ENCODE data around the gene PAXIP1.
A peak's percentile ranks its signal among the peaks of the same experiment; 100 is the strongest.
"Not testable (repeated sequence)": the region's sequence is repeated elsewhere in the genome, so short reads cannot be mapped to it uniquely, and the experiment has no call there.

The PAXIP1 gene

GRCh38 chr7:154937837-154938236 is 65.1 kb downstream of the PAXIP1 start:
- DNase-seq (ENCODE audit: low read depth): no peak

GRCh38 chr7:154934353-154934952 is 68.5 kb downstream of the PAXIP1 start:
- DNase-seq (ENCODE audit: low read depth): not testable (repeated sequence)

DNA sequence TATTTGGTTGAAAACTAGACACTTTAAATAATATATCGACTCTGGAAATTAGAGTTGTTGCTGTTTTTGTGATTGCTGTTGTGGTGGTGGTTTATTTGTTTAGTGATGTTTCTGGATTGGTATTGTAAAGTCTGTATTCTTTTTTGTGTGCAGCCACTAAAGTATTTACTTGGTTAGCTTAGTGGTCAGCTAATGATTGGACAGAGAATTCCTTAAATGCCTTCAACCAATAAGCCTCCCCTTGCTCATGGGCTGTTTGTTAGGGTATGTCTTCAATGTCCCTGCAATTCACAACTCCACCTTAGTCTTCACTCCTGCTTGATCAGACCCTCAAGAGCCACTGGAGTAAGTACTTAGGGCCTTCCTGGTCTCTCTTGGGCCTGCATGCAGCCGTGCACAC is 71.0 kb downstream of the PAXIP1 start:
- no peak for DNase-seq (ENCODE audit: low read depth)

DNA sequence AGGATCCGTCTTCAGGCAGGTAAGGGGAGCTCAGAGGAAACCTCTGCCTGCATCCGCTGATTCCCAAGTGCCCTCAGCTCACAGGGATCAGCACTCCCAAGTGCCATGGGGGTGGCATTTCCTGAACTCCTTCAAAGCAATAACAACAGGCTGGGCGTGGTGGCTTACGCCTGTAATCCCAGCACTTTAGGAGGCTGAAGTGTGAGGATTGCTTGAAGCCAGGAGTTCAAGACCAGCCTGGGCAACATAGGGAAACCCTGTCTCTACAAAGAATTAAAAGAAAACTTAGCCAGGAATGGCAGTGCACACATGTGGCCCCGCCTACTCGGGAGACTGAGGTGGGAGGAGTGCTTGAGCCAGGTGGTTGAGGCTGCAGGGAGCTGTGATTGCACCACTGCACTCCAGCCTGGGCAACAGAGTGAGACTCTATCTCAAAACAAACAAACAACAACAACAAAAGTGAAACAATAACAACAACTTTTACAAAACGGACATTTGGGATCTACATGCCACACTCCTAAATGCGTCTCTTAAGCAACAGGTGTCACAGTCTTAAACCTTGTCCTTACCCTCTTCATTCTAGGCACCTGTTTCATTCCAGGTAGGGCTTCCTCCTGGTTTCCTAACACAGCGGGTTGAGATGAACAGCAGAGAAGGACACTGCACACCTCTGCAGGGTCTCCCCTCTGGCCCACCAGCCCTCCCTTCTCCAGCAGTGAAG is 73.8 kb downstream of the PAXIP1 start:
- no peak for DNase-seq (ENCODE audit: low read depth)

DNA sequence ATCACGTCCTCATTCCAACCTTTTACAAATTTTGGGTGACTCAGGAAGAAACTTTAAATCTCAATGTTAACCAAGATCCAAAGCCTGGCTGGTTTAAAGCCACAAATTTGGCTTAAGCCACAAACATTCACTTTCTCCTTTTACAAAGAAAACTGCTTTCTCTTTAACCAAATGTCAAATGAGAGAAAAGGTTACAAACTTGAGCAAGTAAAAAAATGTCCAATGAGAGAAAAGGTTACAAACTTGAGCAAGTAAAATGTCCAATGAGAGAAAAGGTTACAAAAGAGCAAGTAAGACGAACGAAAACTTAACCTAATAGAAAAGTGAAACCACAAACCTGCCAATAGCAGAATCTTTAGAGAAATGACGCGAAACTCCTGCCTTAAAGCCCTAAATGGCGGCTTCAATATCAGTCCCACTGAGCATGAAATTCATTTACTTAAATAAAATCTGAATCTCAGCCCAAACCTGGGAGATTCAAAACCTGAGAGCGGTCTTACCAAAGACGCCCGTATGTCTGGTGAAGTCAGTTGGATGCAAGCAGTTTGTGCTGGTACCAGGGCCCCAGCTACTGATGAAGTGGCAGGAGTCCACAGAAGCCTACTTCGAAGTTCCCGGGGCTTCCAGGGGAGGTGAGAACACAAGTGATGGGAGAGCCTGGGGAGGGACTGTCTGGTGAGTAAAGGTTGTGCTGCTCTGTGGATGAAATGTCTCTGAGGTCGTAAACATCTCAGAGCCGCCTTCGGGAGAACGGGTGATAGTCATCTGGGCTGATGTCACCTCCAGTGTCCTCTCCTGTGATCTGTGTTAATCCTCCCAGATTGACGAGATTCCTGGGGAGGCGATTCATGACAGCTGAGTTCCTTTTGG is 74.6 kb downstream of the PAXIP1 start:
- no peak for DNase-seq (ENCODE audit: low read depth)

GRCh38 chr7:154927624-154928125 is 75.2 kb downstream of the PAXIP1 start:
- peak; percentile 72 for DNase-seq (ENCODE audit: low read depth)

DNA sequence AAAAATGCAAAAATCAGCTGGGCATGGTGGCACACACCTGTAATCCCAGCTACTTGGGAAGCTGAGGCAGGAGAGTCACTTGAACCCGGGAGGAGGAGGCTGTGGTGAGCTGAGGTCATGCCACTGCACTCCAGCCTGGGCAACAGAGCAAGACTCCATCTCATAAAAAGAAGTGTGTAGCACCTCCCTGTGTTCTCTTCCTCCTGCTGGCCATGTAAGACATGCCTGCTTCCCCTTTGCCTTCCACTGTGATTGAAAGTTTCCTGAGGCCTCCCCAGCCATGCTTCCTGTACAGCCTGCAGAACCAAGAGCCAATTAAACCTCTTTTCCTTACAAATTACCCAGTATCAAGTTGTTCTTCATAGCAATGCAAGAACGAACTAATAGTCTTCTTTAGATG is 80.5 kb downstream of the PAXIP1 start:
- not testable (repeated sequence) for DNase-seq (ENCODE audit: low read depth)

DNA sequence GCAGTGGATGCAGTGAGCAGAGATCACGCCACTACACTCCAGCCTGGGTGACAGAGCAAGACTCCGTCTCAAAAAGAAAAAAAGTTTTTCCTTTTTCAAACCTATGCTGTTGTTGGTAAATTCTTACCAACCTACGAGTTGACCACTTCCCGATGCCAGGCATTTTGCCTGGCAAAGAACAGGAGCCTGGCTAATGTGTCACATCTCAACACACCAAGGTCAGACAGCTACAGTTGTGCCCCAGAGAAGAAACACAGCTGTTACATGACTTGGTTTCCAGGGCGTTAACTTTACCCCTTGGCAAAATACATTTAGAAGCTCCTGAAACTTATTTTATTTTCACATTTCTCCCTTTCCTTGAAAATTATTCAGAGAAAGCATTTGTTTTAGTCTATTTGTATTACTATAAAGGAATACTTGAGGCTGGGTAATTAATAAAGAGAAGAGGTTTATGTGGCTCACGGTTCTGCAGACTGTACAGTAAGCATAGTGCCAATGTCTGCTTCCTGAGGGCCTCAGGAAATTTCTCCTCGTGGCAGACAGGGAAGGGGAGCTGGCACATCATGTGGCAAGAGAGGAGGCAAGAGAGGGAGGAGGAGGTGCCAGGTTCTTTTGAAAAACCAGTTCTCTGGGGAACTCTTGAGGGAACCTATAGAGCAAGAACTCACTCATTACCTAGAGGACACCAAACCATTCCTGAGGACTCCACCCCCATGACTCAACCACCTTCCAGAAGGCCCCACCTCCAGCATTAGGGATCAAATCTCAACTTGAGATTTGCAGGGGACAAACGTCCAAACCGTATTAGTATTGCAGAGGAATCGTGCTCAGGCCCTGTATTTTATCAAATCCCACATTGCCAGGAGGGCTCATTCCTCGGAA is 83.3 kb downstream of the PAXIP1 start:
- no peak for DNase-seq (ENCODE audit: low read depth)

DNA sequence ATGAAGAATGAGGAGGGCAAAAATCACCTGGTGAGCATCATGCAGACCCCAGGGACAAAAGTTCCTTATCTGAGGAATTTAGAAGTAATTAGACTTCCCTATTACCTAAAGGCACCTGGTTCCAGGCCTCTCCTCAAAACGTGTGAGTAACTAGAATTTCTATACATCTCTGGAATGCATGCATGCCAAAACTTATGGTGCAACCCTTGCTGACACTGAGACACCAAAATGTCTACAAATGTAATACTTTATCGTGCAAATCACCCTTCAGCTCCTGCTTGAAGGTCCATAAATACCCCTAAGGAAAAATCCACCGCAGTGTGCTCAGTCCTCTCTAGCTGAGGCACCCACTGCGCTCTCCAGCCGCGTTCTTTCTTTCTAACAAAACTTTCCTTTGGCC is 84.2 kb downstream of the PAXIP1 start:
- DNase-seq (ENCODE audit: low read depth): no peak

GRCh38 chr7:154918266-154918665 is 84.7 kb downstream of the PAXIP1 start:
- no peak for DNase-seq (ENCODE audit: low read depth)

DNA sequence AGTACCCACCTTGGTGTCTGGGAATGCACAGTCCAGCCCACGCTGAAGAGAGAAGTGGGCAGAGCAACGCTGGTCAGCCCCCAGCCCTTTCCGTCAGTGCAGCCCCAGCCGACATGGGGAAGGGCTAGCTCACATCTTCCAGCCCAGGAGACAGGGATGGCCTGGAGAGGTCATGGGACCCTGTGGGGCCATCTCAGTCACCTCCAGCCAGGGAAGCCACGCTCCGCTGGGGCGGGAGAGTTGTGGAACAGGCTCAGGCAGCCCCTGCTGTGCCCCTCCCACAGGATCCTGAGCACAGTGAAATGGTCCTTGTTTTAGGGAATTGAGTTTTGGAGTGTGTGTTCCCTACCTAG is 85.1 kb downstream of the PAXIP1 start:
- DNase-seq (ENCODE audit: low read depth): no peak

- no peak for DNase-seq (ENCODE audit: low read depth)
These were observed 85.8 kb downstream of the PAXIP1 start for GRCh38 chr7:154916856-154917807.

DNA sequence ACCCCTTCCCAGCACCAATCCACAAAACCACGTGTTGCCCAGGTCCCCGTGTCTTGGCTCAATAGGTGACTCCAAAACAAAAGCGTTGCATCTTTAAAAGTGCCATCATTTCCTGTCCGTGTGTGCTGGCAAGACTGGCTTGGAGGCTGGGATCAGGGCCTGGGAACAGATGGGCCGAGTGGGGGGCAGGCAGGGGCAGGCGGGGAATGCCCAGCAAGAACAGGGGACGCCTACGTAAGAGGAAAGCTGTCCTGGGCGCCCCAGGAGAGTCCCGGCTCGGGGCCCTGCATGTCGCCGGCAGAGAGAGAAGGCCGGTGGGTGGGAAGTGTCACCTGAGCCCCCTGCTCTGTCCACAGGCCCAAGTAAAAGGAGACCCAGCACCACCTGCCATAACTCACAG is 86.5 kb downstream of the PAXIP1 start:
- no peak for DNase-seq (ENCODE audit: low read depth)

DNA sequence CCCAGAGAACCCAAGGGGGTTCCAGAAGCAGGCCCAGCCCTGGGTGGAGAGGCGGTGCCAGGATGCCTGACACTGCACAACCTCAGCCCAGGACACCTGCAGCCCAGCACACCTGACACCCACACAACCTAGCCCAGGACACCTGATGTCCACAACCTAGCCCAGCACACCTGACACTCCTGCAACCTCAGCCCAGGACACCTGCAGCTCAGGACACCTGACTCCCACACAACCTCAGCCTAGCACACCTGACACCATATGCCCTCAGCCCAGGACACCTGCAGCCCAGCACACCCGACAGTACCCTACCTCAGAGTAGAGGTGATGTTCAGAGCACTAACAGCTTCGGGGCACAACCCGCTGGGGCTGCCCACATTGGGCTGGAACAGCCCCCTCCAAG is 87.3 kb downstream of the PAXIP1 start:
- DNase-seq (ENCODE audit: low read depth): no peak

DNA sequence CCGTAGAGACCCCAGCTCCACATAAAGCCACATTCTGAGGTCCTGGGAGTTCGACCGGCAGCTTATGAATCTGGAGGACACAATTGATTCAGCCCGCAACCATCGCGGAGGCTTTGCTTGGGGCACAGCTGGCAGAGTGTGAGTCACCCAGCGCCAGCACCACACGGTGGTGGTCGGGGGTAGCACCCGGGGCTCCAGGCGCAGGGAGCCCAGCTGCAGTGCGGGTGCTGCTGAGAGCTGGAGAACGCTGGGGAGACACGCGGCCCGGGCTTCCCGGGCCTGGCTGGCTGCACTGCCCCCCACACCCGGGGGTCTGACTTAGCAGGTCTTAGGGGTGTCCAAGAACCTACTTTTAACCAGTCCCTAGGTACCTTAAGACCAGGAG is 87.9 kb downstream of the PAXIP1 start:
- DNase-seq (ENCODE audit: low read depth): no peak

DNA sequence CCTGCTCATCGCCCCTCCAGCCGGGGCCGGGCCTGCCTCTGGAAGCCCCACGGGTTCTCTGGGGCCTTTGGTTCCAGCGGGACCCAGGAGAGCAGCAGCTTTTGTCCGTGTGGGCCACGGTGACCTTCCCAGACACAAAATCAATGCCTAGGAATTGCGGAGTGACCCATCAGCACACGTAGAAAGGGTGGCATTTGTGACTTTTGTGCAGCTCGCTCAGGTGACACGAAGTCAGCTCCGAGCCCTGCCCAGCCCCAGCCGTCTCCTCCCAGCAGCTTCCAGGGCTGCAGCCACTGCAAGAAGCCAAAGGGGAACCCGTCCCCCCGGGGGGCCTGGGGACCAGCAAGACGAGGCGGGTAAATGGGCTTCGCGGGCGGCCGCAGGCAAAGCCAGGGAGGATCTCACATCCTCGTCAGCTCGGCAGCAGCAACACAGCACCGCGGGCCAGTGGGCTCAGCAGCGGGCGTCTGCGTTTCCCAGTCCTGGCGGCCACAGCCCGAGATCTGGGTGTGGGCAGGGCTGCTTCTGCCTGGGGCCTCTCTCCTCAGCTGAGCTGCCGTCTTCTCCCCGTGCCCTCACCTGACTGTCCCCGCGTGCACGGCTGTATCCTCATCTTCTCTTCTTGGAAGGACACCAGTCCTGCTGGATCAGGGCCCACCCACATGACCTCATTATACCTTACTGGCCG is 88.5 kb downstream of the PAXIP1 start:
- DNase-seq (ENCODE audit: low read depth): no peak

- DNase-seq (ENCODE audit: low read depth): peak; percentile 85
These were observed 89.2 kb downstream of the PAXIP1 start for GRCh38 chr7:154913638-154914307.

- no peak for DNase-seq (ENCODE audit: low read depth)
These were observed 89.9 kb downstream of the PAXIP1 start for GRCh38 chr7:154912871-154913637.
